ENCODE measurements around the gene PARD6G. TPM values are rescaled to one million over a fixed set of nuclear protein-coding genes. Genes with fewer than 3 reads are reported as not detected.

PARD6G gene
- total RNA-seq, 1 experiment from 2014 or later: 1.5 TPM

DNA sequence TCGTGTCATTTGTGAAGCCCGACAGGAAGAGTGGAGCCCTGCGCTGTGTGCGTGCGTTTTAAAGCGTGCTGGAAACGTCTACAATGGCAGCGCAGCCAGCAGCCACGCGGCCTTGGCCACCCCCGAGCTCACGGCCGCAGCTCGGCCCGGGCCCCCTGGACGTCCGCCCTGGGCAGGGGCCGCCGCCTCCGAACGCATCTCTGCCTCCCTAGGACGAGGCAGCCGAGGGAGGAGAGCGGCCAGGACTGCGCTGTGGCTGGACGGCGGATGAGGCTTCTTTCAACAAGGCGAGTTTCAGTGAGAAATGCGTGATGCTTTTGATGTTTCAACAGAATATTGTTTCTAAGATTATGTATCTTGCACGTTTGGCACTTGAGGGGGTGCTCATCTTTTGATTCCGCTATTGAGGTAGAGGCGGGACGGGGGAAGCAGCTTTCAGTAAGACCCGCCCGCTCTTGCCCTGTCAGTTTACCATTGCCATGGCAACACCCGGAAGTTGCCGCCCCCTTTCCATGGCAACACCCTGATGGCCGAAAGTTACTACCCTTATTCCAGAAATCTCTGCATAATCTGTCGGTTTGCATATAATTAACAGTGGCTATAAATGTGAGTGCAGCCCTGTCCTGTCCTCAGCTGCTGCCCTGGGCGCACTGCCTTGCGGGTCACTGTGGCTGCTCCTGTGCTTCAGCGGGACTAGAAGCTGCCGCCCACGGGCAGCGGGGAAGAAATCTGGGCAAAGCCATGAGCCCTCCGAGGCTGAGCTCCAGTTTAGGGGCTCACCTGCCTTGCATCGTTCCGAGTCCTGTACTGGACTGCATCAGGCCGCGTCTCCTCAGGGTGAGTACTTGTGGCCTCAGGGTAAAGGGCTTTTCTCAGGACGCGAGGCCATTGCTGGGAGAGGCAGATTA is 99.6 kb downstream of the PARD6G start:
- BruUV-seq (replicated peaks): no TSS peak

DNA sequence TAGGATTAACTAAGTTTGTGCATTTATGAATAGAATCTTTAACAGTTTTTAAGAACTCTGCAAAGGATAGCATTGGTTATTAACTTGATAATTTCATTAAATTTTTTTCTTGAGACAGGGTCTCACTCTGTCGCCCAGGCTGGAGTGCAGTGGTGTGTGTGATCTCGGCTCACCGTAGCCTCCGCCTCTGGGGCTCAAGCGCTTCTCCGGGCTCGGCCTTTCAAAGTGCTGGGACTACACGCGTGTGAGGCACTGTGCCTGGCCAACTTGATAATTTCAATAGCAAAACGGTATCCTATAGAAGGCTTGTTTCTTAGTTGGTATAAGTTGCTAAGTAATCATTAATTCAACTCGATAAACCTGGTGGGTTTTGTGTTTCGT is 100.3 kb downstream of the PARD6G start:
- Mint-ChIP-seq H3K27ac (ENCODE audit: unreplicated experiment) (no peak overlapping the region), H3K4me3 (ENCODE audit: low read depth, unreplicated experiment) (peak overlapping the region; percentile 68), H3K4me1 (ENCODE audit: low read depth, unreplicated experiment) (no peaks in the 10 kb centered on the region), H3K9me3 (ENCODE audit: low read depth, unreplicated experiment) (no peaks in the 10 kb centered on the region), H3K27me3 (ENCODE audit: unreplicated experiment) (no peaks in the 10 kb centered on the region), H3K36me3 (ENCODE audit: insufficient read depth, unreplicated experiment) (peaks cover 15% of the 10 kb centered on the region)
- DNase-seq: no peak
- CTCF ChIA-PET: no interaction called here
- no TSS peak for BruUV-seq (replicated peaks)
- TF ChIP-seq, protein P1, sequence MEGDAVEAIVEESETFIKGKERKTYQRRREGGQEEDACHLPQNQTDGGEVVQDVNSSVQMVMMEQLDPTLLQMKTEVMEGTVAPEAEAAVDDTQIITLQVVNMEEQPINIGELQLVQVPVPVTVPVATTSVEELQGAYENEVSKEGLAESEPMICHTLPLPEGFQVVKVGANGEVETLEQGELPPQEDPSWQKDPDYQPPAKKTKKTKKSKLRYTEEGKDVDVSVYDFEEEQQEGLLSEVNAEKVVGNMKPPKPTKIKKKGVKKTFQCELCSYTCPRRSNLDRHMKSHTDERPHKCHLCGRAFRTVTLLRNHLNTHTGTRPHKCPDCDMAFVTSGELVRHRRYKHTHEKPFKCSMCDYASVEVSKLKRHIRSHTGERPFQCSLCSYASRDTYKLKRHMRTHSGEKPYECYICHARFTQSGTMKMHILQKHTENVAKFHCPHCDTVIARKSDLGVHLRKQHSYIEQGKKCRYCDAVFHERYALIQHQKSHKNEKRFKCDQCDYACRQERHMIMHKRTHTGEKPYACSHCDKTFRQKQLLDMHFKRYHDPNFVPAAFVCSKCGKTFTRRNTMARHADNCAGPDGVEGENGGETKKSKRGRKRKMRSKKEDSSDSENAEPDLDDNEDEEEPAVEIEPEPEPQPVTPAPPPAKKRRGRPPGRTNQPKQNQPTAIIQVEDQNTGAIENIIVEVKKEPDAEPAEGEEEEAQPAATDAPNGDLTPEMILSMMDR (IDR thresholded peaks at IDR 0.05; ENCODE audit: unreplicated experiment): no peak
- intact Hi-C loops (cut with micrococcal nuclease; ENCODE audit: unreplicated experiment): loop anchor here (10.0 kb wide), 1 partner anchor 112 kb away; the partner anchor contains the start of gene RBFA

More for the DNA sequence above, 99.6 kb downstream of the PARD6G start:
- H3K27me3 Mint-ChIP-seq (ENCODE audit: unreplicated experiment): no peaks in the 10 kb centered on the region
- H3K4me3 Mint-ChIP-seq (ENCODE audit: low read depth, unreplicated experiment): peak overlapping the region; percentile 68
- H3K4me1 Mint-ChIP-seq (ENCODE audit: low read depth, unreplicated experiment): no peaks in the 10 kb centered on the region
- no peaks in the 10 kb centered on the region for H3K9me3 Mint-ChIP-seq (ENCODE audit: low read depth, unreplicated experiment)
- peaks cover 15% of the 10 kb centered on the region for H3K36me3 Mint-ChIP-seq (ENCODE audit: insufficient read depth, unreplicated experiment)
- CTCF ChIA-PET: no interaction called here
- TF ChIP-seq, protein P1 (IDR thresholded peaks at IDR 0.05; ENCODE audit: unreplicated experiment): no peak
- no peak overlapping the region for H3K27ac Mint-ChIP-seq (ENCODE audit: unreplicated experiment)
- peak; percentile 59 for DNase-seq
- intact Hi-C loops (cut with micrococcal nuclease; ENCODE audit: unreplicated experiment): loop anchor here (10.0 kb wide), 1 partner anchor 113 kb away; the partner anchor contains the start of gene RBFA

DNA sequence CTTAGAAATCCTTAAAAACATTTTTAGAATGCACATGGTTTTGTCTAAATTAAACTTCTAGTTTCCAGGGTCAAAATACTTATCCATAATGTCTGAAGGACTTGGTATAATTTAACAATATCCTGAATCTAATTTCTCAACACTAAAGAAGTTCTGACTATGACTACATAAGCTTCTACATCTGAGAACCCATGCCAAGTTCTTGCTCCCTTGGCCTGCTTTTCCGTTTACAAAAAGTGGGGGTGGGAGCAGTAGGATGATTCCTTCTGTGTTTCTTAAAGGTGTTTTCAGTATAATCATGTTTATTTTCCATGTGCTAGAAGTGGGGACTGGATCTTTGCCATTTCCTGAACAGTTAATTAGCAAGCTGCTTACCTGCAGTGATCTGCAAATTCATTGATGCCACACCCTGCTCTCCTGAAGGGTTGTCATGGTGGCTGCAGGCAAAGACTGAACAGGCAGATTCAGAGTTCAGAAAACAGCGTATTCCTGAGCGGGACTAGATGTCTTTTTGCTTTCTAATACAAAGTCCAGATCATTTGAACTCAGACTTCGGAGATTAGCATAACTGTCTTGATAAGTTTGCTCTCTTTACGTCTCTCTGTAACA is 102.0 kb downstream of the PARD6G start:
- TF ChIP-seq, protein P1 (IDR thresholded peaks at IDR 0.05; ENCODE audit: unreplicated experiment): no peak
- DNase-seq: no peak
- Mint-ChIP-seq H3K9me3 (ENCODE audit: low read depth, unreplicated experiment) (no peaks in the 10 kb centered on the region), H3K27me3 (ENCODE audit: unreplicated experiment) (no peaks in the 10 kb centered on the region), H3K36me3 (ENCODE audit: insufficient read depth, unreplicated experiment) (peaks cover 15% of the 10 kb centered on the region), H3K27ac (ENCODE audit: unreplicated experiment) (no peak overlapping the region), H3K4me3 (ENCODE audit: low read depth, unreplicated experiment) (no peak overlapping the region), H3K4me1 (ENCODE audit: low read depth, unreplicated experiment) (no peaks in the 10 kb centered on the region)
- intact Hi-C loops (cut with micrococcal nuclease; ENCODE audit: unreplicated experiment): loop anchor here (10.0 kb wide), 1 partner anchor 110 kb away; the partner anchor contains the start of gene RBFA
- CTCF ChIA-PET: no interaction called here
- BruUV-seq (replicated peaks): no TSS peak

DNA sequence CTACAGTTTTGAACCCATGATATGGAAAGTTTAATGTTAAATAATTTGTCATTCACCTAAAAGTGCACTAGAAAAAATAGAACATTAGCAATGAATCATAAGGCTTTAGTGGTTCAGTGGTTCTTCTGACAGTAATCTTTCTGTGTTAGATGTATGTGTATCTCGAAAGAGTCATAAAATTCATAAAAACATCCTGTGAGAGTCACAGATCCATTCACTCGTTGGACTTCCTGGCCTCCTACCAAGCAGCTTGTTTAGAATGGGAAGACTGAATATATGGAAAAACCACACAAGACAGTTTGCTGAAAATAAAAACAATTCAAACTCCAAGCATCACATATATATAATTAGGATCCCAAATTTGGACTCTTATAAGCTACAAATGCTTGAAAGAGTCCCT is 103.4 kb downstream of the PARD6G start:
- TF ChIP-seq, protein P1 (IDR thresholded peaks at IDR 0.05; ENCODE audit: unreplicated experiment): no peak
- H3K4me1 Mint-ChIP-seq (ENCODE audit: low read depth, unreplicated experiment): no peaks in the 10 kb centered on the region
- no TSS peak for BruUV-seq (replicated peaks)
- no peaks in the 10 kb centered on the region for H3K27me3 Mint-ChIP-seq (ENCODE audit: unreplicated experiment)
- H3K9me3 Mint-ChIP-seq (ENCODE audit: low read depth, unreplicated experiment): no peaks in the 10 kb centered on the region
- H3K36me3 Mint-ChIP-seq (ENCODE audit: insufficient read depth, unreplicated experiment): peaks cover 14% of the 10 kb centered on the region
- no peak overlapping the region for H3K27ac Mint-ChIP-seq (ENCODE audit: unreplicated experiment)
- no peak for DNase-seq
- H3K4me3 Mint-ChIP-seq (ENCODE audit: low read depth, unreplicated experiment): no peak overlapping the region
- intact Hi-C loops (cut with micrococcal nuclease; ENCODE audit: unreplicated experiment): loop anchor here (10.0 kb wide), 1 partner anchor 109 kb away; the partner anchor contains the start of gene RBFA
- CTCF ChIA-PET: no interaction called here
